HEK293 (cell line): ENCODE data around the gene OR4K1.

Experiments used
- CTCF ChIA-PET: fragments of 350-600 bp; formaldehyde crosslinking; extraction: SDS; loops from one replicate; lab custom pipeline; 2021; ENCODE audit warnings: antibody characterized with exemption; lab: Yijun Ruan, JAX
- POLR2A ChIA-PET: fragments of 300-600 bp; formaldehyde crosslinking; extraction: SDS; loops from one replicate; lab custom pipeline; 2020; ENCODE audit warnings: antibody characterized with exemption, inconsistent platforms; lab: Yijun Ruan, JAX
- H3K27ac ChIP-seq: fragments of 200-500 bp; sonication (Bioruptor generic); 2 replicates; pipeline ENCODE4 v1.5.1; 2014; ENCODE audit warnings: low read depth, low read length, control low read depth, inconsistent platforms; ENCODE audit errors: extremely low read depth
- H3K36me3 ChIP-seq, 2 experiments: fragments of 200-500 bp in 1 of 2; sonication (Bioruptor generic) in 1 of 2; 1 replicate in 1 of 2; 2 replicates in 1 of 2; pipeline ENCODE4 v1.5.1; 2014 to 2017; ENCODE audit warnings: inconsistent platforms in 2 of 2, low read length in 2 of 2; ENCODE audit not compliant: control insufficient read depth in 2 of 2, insufficient read depth in 1 of 2
- H3K4me1 ChIP-seq: fragments of 200-500 bp; sonication (Bioruptor generic); 2 replicates; pipeline ENCODE4 v1.5.1; 2014; ENCODE audit warnings: mild to moderate bottlenecking, low read length, inconsistent platforms; ENCODE audit not compliant: control insufficient read depth, insufficient read depth
- H3K4me3 ChIP-seq: 2 replicates; pipeline ENCODE4 v1.5.1; 2011; ENCODE audit warnings: low read depth, mild to moderate bottlenecking, control low read depth, low read length, moderate library complexity
- H3K9me3 ChIP-seq: fragments of 200-500 bp; sonication (Bioruptor generic); 2 replicates; pipeline ENCODE4 v1.5.1; 2014; ENCODE audit warnings: low read depth, low read length, inconsistent platforms; ENCODE audit not compliant: control insufficient read depth, insufficient read depth
- FEZF1 ChIP-seq: fragments of 450-650 bp; formaldehyde crosslinking; IDR thresholded peaks from 2 replicates; pipeline ENCODE4 v1.5.1; 2016; ENCODE audit warnings: missing biosample characterization, missing genetic modification characterization
- GLI2 ChIP-seq: fragments of 450-650 bp; formaldehyde crosslinking; IDR thresholded peaks from 2 replicates; pipeline ENCODE4; 2017; ENCODE audit warnings: missing biosample characterization, missing genetic modification characterization, low read depth, borderline replicate concordance
- PRDM2 ChIP-seq: fragments of 450-650 bp; formaldehyde crosslinking; IDR thresholded peaks from 2 replicates; pipeline ENCODE4 v1.5.1; 2016; ENCODE audit warnings: missing biosample characterization, missing genetic modification characterization, borderline replicate concordance
- REPIN1 ChIP-seq: fragments of 450-650 bp; formaldehyde crosslinking; IDR thresholded peaks from 2 replicates; pipeline ENCODE4 v1.5.1; 2017; ENCODE audit warnings: missing biosample characterization, missing genetic modification characterization, low read depth
- SCRT1 ChIP-seq: fragments of 450-650 bp; formaldehyde crosslinking; IDR thresholded peaks from 2 replicates; pipeline ENCODE4 v1.5.1; 2016; ENCODE audit warnings: missing biosample characterization, missing genetic modification characterization, borderline replicate concordance
- TCF7L2 ChIP-seq: IDR thresholded peaks from 2 replicates; pipeline ENCODE4 v1.6.1; 2011; ENCODE audit warnings: low read depth, mild to moderate bottlenecking, inconsistent platforms, low read length, moderate library complexity, borderline replicate concordance
- YY2 ChIP-seq: fragments of 450-650 bp; formaldehyde crosslinking; IDR thresholded peaks from 2 replicates; pipeline ENCODE4 v1.5.1; 2016; ENCODE audit warnings: missing biosample characterization, missing genetic modification characterization
- ZBTB1 ChIP-seq: fragments of 450-650 bp; formaldehyde crosslinking; IDR thresholded peaks from 2 replicates; pipeline ENCODE4 v1.5.1; 2016; ENCODE audit warnings: missing biosample characterization, missing genetic modification characterization
- ZBTB17 ChIP-seq: fragments of 450-650 bp; formaldehyde crosslinking; IDR thresholded peaks from 2 replicates; pipeline ENCODE4 v1.5.1; 2016; ENCODE audit warnings: missing biosample characterization, missing genetic modification characterization
- ZBTB20 ChIP-seq: fragments of 450-650 bp; formaldehyde crosslinking; IDR thresholded peaks from 2 replicates; pipeline ENCODE4 v1.5.1; 2016; ENCODE audit warnings: missing biosample characterization, missing genetic modification characterization
- ZEB2 ChIP-seq: fragments of 450-650 bp; formaldehyde crosslinking; IDR thresholded peaks from 2 replicates; pipeline ENCODE4 v1.5.1; 2016; ENCODE audit warnings: missing biosample characterization, missing genetic modification characterization
- ZNF132 ChIP-seq: fragments of 450-650 bp; formaldehyde crosslinking; IDR thresholded peaks from 2 replicates; pipeline ENCODE4 v1.5.1; 2017; ENCODE audit warnings: missing biosample characterization, missing genetic modification characterization, borderline replicate concordance
- ZNF155 ChIP-seq: fragments of 450-650 bp; formaldehyde crosslinking; IDR thresholded peaks from 2 replicates; pipeline ENCODE4 v1.5.1; 2016; ENCODE audit warnings: missing biosample characterization, missing genetic modification characterization
- ZNF239 ChIP-seq: fragments of 450-650 bp; formaldehyde crosslinking; IDR thresholded peaks from 2 replicates; pipeline ENCODE4 v1.5.1; 2016; ENCODE audit warnings: missing biosample characterization, missing genetic modification characterization
- ZNF350 ChIP-seq: fragments of 450-650 bp; formaldehyde crosslinking; IDR thresholded peaks from 2 replicates; pipeline ENCODE4 v1.5.0; 2017; ENCODE audit warnings: missing biosample characterization, mild to moderate bottlenecking, missing genetic modification characterization
- ZNF426 ChIP-seq: fragments of 450-650 bp; formaldehyde crosslinking; IDR thresholded peaks from 2 replicates; pipeline ENCODE4 v1.5.1; 2017; ENCODE audit warnings: missing biosample characterization, missing genetic modification characterization, mild to moderate bottlenecking, inconsistent platforms, moderate library complexity
- ZNF449 ChIP-seq: fragments of 450-650 bp; formaldehyde crosslinking; IDR thresholded peaks from 2 replicates; pipeline ENCODE4 v1.5.1; 2017; ENCODE audit warnings: missing biosample characterization, mild to moderate bottlenecking, missing genetic modification characterization, moderate library complexity
- ZNF530 ChIP-seq: fragments of 450-650 bp; formaldehyde crosslinking; IDR thresholded peaks from 2 replicates; pipeline ENCODE4 v1.5.1; 2016; ENCODE audit warnings: low read depth, missing biosample characterization, missing genetic modification characterization
- ZNF791 ChIP-seq: fragments of 450-650 bp; formaldehyde crosslinking; IDR thresholded peaks from 2 replicates; pipeline ENCODE4 v1.5.1; 2016; ENCODE audit warnings: missing biosample characterization, missing genetic modification characterization
- ZSCAN16 ChIP-seq: fragments of 450-650 bp; formaldehyde crosslinking; IDR thresholded peaks from 2 replicates; pipeline ENCODE4 v1.5.1; 2016; ENCODE audit warnings: missing biosample characterization, missing genetic modification characterization
- TF ChIP-seq, protein P1 (sequence below): fragments of 450-650 bp; formaldehyde crosslinking; IDR thresholded peaks from 2 replicates; pipeline ENCODE4 v1.5.1; 2017; ENCODE audit warnings: missing biosample characterization, missing genetic modification characterization
- TF ChIP-seq, protein P2 (sequence below): fragments of 450-650 bp; formaldehyde crosslinking; IDR thresholded peaks from 2 replicates; pipeline ENCODE4 v1.5.1; 2016; ENCODE audit warnings: missing biosample characterization, missing genetic modification characterization

The OR4K1 gene

GRCh38 chr14:19941668-19942067, 11.0 kb downstream of the OR4K1 start:
- H3K4me3 ChIP-seq: no peak overlapping the region
- no peaks in the 10 kb centered on the region for H3K4me1 ChIP-seq
- ChIA-PET POLR2A (no interaction called here), CTCF (no interaction called here)
- H3K9me3 ChIP-seq: no peaks in the 10 kb centered on the region
- H3K27ac ChIP-seq: no peak overlapping the region
- TF ChIP-seq REPIN1 (tag by site-specific recombination): no peak
- no peak for TF ChIP-seq YY2 (tag by site-specific recombination)
- no peak for TF ChIP-seq GLI2
- TF ChIP-seq ZSCAN16 (tag by site-specific recombination): no peak
- TF ChIP-seq, protein P1, sequence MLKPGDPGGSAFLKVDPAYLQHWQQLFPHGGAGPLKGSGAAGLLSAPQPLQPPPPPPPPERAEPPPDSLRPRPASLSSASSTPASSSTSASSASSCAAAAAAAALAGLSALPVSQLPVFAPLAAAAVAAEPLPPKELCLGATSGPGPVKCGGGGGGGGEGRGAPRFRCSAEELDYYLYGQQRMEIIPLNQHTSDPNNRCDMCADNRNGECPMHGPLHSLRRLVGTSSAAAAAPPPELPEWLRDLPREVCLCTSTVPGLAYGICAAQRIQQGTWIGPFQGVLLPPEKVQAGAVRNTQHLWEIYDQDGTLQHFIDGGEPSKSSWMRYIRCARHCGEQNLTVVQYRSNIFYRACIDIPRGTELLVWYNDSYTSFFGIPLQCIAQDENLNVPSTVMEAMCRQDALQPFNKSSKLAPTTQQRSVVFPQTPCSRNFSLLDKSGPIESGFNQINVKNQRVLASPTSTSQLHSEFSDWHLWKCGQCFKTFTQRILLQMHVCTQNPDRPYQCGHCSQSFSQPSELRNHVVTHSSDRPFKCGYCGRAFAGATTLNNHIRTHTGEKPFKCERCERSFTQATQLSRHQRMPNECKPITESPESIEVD (tag by site-specific recombination): no peak
- TF ChIP-seq SCRT1 (tag by site-specific recombination): no peak
- no peak for TF ChIP-seq ZNF791
- no peaks in the 10 kb centered on the region for H3K36me3 ChIP-seq

DNA sequence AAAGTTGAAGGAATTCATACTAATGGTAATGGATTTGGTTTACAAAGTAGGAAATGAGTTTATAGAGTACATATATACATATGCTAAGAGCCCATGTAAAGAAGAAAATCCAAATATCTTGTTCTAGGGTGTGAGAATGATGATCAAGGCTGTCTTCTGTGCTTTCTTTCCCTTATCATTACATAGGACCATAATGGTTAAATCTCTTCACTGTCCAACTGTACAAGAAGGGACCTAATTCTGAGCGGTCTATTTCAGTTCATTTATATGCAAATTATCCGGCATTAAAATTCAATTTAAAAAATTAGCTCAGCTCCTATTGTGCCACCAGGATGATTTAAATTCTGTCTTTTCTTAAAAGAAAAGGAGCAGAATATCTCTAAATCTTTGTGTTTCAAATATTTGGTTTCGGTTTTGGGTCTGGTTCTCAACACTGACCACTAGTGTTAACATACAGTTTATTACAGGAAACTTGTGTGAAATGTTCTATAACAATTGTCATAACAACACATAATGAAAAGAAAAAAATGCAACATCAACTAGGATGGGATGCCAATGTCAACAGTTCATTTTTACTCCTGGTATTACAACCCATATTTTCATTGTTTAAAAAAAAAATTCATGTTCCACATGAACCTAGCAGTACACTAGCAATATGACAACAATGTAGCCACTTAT, 16.8 kb downstream of the OR4K1 start:
- Histone ChIP-seq H3K36me3 (no peaks in the 10 kb centered on the region), H3K4me3 (no peak overlapping the region), H3K9me3 (no peaks in the 10 kb centered on the region), H3K4me1 (no peaks in the 10 kb centered on the region), H3K27ac (no peak overlapping the region)
- ChIA-PET POLR2A (no interaction called here), CTCF (no interaction called here)
- TF ChIP-seq ZBTB1 (tag by site-specific recombination): no peak
- TF ChIP-seq ZNF132 (tag by site-specific recombination): no peak
- no peak for TF ChIP-seq PRDM2 (tag by site-specific recombination)
- no peak for TF ChIP-seq ZNF449 (tag by site-specific recombination)
- no peak for TF ChIP-seq ZBTB20 (tag by site-specific recombination)
- TF ChIP-seq ZNF530: no peak
- TF ChIP-seq, protein P2, sequence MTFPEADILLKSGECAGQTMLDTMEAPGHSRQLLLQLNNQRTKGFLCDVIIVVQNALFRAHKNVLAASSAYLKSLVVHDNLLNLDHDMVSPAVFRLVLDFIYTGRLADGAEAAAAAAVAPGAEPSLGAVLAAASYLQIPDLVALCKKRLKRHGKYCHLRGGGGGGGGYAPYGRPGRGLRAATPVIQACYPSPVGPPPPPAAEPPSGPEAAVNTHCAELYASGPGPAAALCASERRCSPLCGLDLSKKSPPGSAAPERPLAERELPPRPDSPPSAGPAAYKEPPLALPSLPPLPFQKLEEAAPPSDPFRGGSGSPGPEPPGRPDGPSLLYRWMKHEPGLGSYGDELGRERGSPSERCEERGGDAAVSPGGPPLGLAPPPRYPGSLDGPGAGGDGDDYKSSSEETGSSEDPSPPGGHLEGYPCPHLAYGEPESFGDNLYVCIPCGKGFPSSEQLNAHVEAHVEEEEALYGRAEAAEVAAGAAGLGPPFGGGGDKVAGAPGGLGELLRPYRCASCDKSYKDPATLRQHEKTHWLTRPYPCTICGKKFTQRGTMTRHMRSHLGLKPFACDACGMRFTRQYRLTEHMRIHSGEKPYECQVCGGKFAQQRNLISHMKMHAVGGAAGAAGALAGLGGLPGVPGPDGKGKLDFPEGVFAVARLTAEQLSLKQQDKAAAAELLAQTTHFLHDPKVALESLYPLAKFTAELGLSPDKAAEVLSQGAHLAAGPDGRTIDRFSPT (tag by site-specific recombination): no peak
- no peak for TF ChIP-seq FEZF1 (tag by site-specific recombination)
- no peak for TF ChIP-seq ZNF426 (tag by site-specific recombination)
- TF ChIP-seq ZEB2 (tag by site-specific recombination): no peak
- TF ChIP-seq ZNF155 (tag by site-specific recombination): no peak
- no peak for TF ChIP-seq ZBTB17 (tag by site-specific recombination)
- TF ChIP-seq TCF7L2: no peak
- no peak for TF ChIP-seq ZNF350 (tag by site-specific recombination)
- no peak for TF ChIP-seq ZNF239 (tag by site-specific recombination)
